ENCODE results near the gene ROCK2.

- TF ChIP-seq MYPOP (CRISPR knock-in tag; IDR thresholded peaks at IDR 0.05) (no peak), CTCF (CRISPR knock-in tag; IDR thresholded peaks at IDR 0.05) (no peak), RAD21 (CRISPR knock-in tag; IDR thresholded peaks at IDR 0.05) (no peak), MYC (CRISPR knock-in tag; IDR thresholded peaks at IDR 0.05; ENCODE audit: borderline replicate concordance) (no peak), BORCS8-MEF2B (CRISPR knock-in tag; IDR thresholded peaks at IDR 0.05) (no peak), POLR2AphosphoS5 (IDR thresholded peaks at IDR 0.05; ENCODE audit: low read depth, low read length) (no peak), PHB2 (IDR thresholded peaks at IDR 0.05; ENCODE audit: partially characterized antibody) (no peak), ZNF121 (CRISPR knock-in tag; IDR thresholded peaks at IDR 0.05) (no peak), LRRFIP1 (CRISPR knock-in tag; conservative IDR thresholded peaks at IDR 0.05) (no peak)
Observed at GRCh38 chr2:11292464-11293255, 51.8 kb downstream of the ROCK2 start.

Measured in HepG2 (cell line).